DMS 273 (cell line): ENCODE data around the gene VKORC1.
"Not testable (repeated sequence)": the region's sequence is repeated elsewhere in the genome, so short reads cannot be mapped to it uniquely, and the experiment has no call there.

ENCODE experiments used
- DNase-seq: peaks from one replicate; lab custom pipeline; 2025; ENCODE audit not compliant: unreplicated experiment; lab: John Stamatoyannopoulos, UW

The VKORC1 gene

GRCh38 chr16:31107465-31107867, 12.9 kb upstream of the VKORC1 start:
- peak; percentile 95 for DNase-seq

- peak; percentile 89 for DNase-seq
Observed at GRCh38 chr16:31106509-31107464, 12.2 kb upstream of the VKORC1 start.

GRCh38 chr16:31105677-31106213, 11.1 kb upstream of the VKORC1 start:
- DNase-seq, result peak; percentile 95

- DNase-seq, result not testable (repeated sequence)
Observed at GRCh38 chr16:31100876-31101641, 6.5 kb upstream of the VKORC1 start.

GRCh38 chr16:31099860-31100638, 5.5 kb upstream of the VKORC1 start:
- DNase-seq, result no peak

GRCh38 chr16:31094088-31094423, 541 bp downstream of the VKORC1 start:
- peak; percentile 50 for DNase-seq

GRCh38 chr16:31093132-31093703, 1.4 kb downstream of the VKORC1 start:
- DNase-seq, result peak; percentile 48

- no peak for DNase-seq
Observed at GRCh38 chr16:31092330-31092729, 2.3 kb downstream of the VKORC1 start.

- no peak for DNase-seq
Observed at GRCh38 chr16:31090540-31090939, 4.1 kb downstream of the VKORC1 start.

GRCh38 chr16:31089199-31089598, 5.4 kb downstream of the VKORC1 start:
- DNase-seq, result no peak

- DNase-seq, result no peak
Observed at GRCh38 chr16:31088459-31089183, 6.0 kb downstream of the VKORC1 start, which contains the start of gene PRSS53. Gene PRSS53, minus strand, starts transcription at chr16:31088943. Its CDS starts 134 bp downstream, at chr16:31088809.

- no peak for DNase-seq
Observed at GRCh38 chr16:31087971-31088370, 6.6 kb downstream of the VKORC1 start.

- no peak for DNase-seq
Observed at GRCh38 chr16:31087481-31087880, 7.1 kb downstream of the VKORC1 start.

- no peak for DNase-seq
Observed at GRCh38 chr16:31086629-31086906, 8.0 kb downstream of the VKORC1 start.

- no peak for DNase-seq
Observed at GRCh38 chr16:31085873-31086628, 8.5 kb downstream of the VKORC1 start.

GRCh38 chr16:31085411-31085810, 9.2 kb downstream of the VKORC1 start:
- DNase-seq, result peak; percentile 34

- peak; percentile 35 for DNase-seq
Observed at GRCh38 chr16:31084584-31085302, 9.9 kb downstream of the VKORC1 start.

GRCh38 chr16:31083981-31084380, 10.6 kb downstream of the VKORC1 start:
- no peak for DNase-seq

GRCh38 chr16:31083556-31083955, 11.0 kb downstream of the VKORC1 start:
- DNase-seq, result no peak
